Activated CD4-positive, alpha-beta T cell treated with anti-CD3 and anti-CD28 coated beads for 1 hour (primary cell): ENCODE data around the gene TICRR.
"Not testable (repeated sequence)": the region's sequence is repeated elsewhere in the genome, so short reads cannot be mapped to it uniquely, and the experiment has no call there.

Experiments
- DNase-seq: peaks from one replicate; pipeline ENCODE4 v3.0.0-alpha.2; 2020

The TICRR gene

GRCh38 chr15:89575656-89576416, 567 bp downstream of the TICRR start:
- no peak for DNase-seq

GRCh38 chr15:89576417-89576773, 1.1 kb downstream of the TICRR start:
- no peak for DNase-seq

- DNase-seq, result no peak
Observed at GRCh38 chr15:89577776-89578115, 2.5 kb downstream of the TICRR start.

- no peak for DNase-seq
Observed at GRCh38 chr15:89578146-89578545, 2.9 kb downstream of the TICRR start.

- not testable (repeated sequence) for DNase-seq
Observed at GRCh38 chr15:89580747-89581146, 5.5 kb downstream of the TICRR start.

GRCh38 chr15:89586651-89587050, 11.4 kb downstream of the TICRR start:
- DNase-seq, result no peak

- no peak for DNase-seq
Observed at GRCh38 chr15:89587955-89588354, 12.7 kb downstream of the TICRR start.

- no peak for DNase-seq
Observed at GRCh38 chr15:89591834-89592233, 16.6 kb downstream of the TICRR start.

- no peak for DNase-seq
Observed at GRCh38 chr15:89593018-89593417, 17.7 kb downstream of the TICRR start.

- no peak for DNase-seq
Observed at GRCh38 chr15:89599021-89599420, 23.8 kb downstream of the TICRR start.

- no peak for DNase-seq
Observed at GRCh38 chr15:89611317-89611716, 36.0 kb downstream of the TICRR start.

- DNase-seq, result no peak
Observed at GRCh38 chr15:89613031-89613430, 37.8 kb downstream of the TICRR start.

GRCh38 chr15:89614164-89614563, 38.9 kb downstream of the TICRR start:
- no peak for DNase-seq

- DNase-seq, result no peak
Observed at GRCh38 chr15:89615135-89615534, 39.9 kb downstream of the TICRR start.

- no peak for DNase-seq
Observed at GRCh38 chr15:89616228-89616627, 41.0 kb downstream of the TICRR start.

- no peak for DNase-seq
Observed at GRCh38 chr15:89621547-89621946, 46.3 kb downstream of the TICRR start.

GRCh38 chr15:89623165-89623564, 47.9 kb downstream of the TICRR start:
- DNase-seq, result no peak

GRCh38 chr15:89625716-89626115, 50.4 kb downstream of the TICRR start:
- no peak for DNase-seq

GRCh38 chr15:89627256-89627970, 52.1 kb downstream of the TICRR start:
- DNase-seq, result no peak

GRCh38 chr15:89628301-89628700, 53.0 kb downstream of the TICRR start:
- DNase-seq, result no peak

- no peak for DNase-seq
Observed at GRCh38 chr15:89628806-89629715, 53.8 kb downstream of the TICRR start.

- DNase-seq, result no peak
Observed at GRCh38 chr15:89629829-89630228, 54.6 kb downstream of the TICRR start.

- DNase-seq, result no peak
Observed at GRCh38 chr15:89630260-89630659, 55.0 kb downstream of the TICRR start.
